ENCODE data around the gene XIAP.

XIAP gene

GRCh38 chrX:123909523-123909922, 49.7 kb downstream of the XIAP start:
- no peak overlapping the region for H3K4me2 ChIP-seq (ENCODE audit: low read depth, low read length)
- H3K9me2 ChIP-seq (replicated peaks; ENCODE audit: insufficient read depth, low read length) = no peaks in the 10 kb centered on the region
- H2AFZ ChIP-seq (ENCODE audit: low read length) = no peak overlapping the region
- DNase-seq = no peak
- no peaks in the 10 kb centered on the region for H4K20me1 ChIP-seq (ENCODE audit: insufficient read depth, low read length)
- H3K27me3 ChIP-seq (replicated peaks; ENCODE audit: insufficient read depth, low read length) = no peaks in the 10 kb centered on the region
- H3K4me1 ChIP-seq (ENCODE audit: low read length) = no peaks in the 10 kb centered on the region
- no peak overlapping the region for H3K4me3 ChIP-seq (ENCODE audit: low read length)
- no peaks in the 10 kb centered on the region for H3K36me3 ChIP-seq (replicated peaks; ENCODE audit: insufficient read depth, low read length)
- H3K79me2 ChIP-seq (ENCODE audit: low read length) = no peaks in the 10 kb centered on the region
- H3F3A ChIP-seq (ENCODE audit: insufficient read depth, low read length) = no peaks in the 10 kb centered on the region
- no peak overlapping the region for H3K9ac ChIP-seq (ENCODE audit: low read length)
- H3K9me3 ChIP-seq (replicated peaks; ENCODE audit: insufficient read depth, low read length) = no peaks in the 10 kb centered on the region
- no peak overlapping the region for H3K27ac ChIP-seq (ENCODE audit: low read length)
- TF ChIP-seq EZH2 (optimal IDR thresholded peaks at IDR 0.05; ENCODE audit: low read depth, low read length) (no peak), EZH2phosphoT487 (IDR thresholded peaks at IDR 0.05; ENCODE audit: low read length) (no peak), CTCF (IDR thresholded peaks at IDR 0.05; ENCODE audit: low read length) (no peak)

- Histone ChIP-seq H3K9ac (ENCODE audit: low read length) (no peak overlapping the region), H3K79me2 (ENCODE audit: low read length) (no peaks in the 10 kb centered on the region), H3K4me2 (ENCODE audit: low read depth, low read length) (no peak overlapping the region), H3K4me1 (ENCODE audit: low read length) (no peaks in the 10 kb centered on the region), H3K9me3 (replicated peaks; ENCODE audit: insufficient read depth, low read length) (no peaks in the 10 kb centered on the region), H3K27me3 (replicated peaks; ENCODE audit: insufficient read depth, low read length) (no peaks in the 10 kb centered on the region), H3F3A (ENCODE audit: insufficient read depth, low read length) (no peaks in the 10 kb centered on the region), H3K27ac (ENCODE audit: low read length) (no peak overlapping the region), H4K20me1 (ENCODE audit: insufficient read depth, low read length) (no peaks in the 10 kb centered on the region), H3K36me3 (replicated peaks; ENCODE audit: insufficient read depth, low read length) (no peaks in the 10 kb centered on the region), H3K4me3 (ENCODE audit: low read length) (no peak overlapping the region), H2AFZ (ENCODE audit: low read length) (no peak overlapping the region), H3K9me2 (replicated peaks; ENCODE audit: insufficient read depth, low read length) (no peaks in the 10 kb centered on the region)
- no peak for DNase-seq
- TF ChIP-seq EZH2 (optimal IDR thresholded peaks at IDR 0.05; ENCODE audit: low read depth, low read length) = no peak
- TF ChIP-seq CTCF (IDR thresholded peaks at IDR 0.05; ENCODE audit: low read length) = no peak
- no peak for TF ChIP-seq EZH2phosphoT487 (IDR thresholded peaks at IDR 0.05; ENCODE audit: low read length)
Observed at GRCh38 chrX:123917069-123917468, 57.2 kb downstream of the XIAP start.

- H3F3A ChIP-seq (ENCODE audit: insufficient read depth, low read length) = no peaks in the 10 kb centered on the region
- H4K20me1 ChIP-seq (ENCODE audit: insufficient read depth, low read length) = no peaks in the 10 kb centered on the region
- H3K4me1 ChIP-seq (ENCODE audit: low read length) = no peaks in the 10 kb centered on the region
- H3K4me2 ChIP-seq (ENCODE audit: low read depth, low read length) = no peak overlapping the region
- no peak overlapping the region for H3K4me3 ChIP-seq (ENCODE audit: low read length)
- no peak for DNase-seq
- H3K36me3 ChIP-seq (replicated peaks; ENCODE audit: insufficient read depth, low read length) = no peaks in the 10 kb centered on the region
- no peaks in the 10 kb centered on the region for H3K9me2 ChIP-seq (replicated peaks; ENCODE audit: insufficient read depth, low read length)
- H3K79me2 ChIP-seq (ENCODE audit: low read length) = no peaks in the 10 kb centered on the region
- no peak overlapping the region for H2AFZ ChIP-seq (ENCODE audit: low read length)
- no peak overlapping the region for H3K27ac ChIP-seq (ENCODE audit: low read length)
- H3K27me3 ChIP-seq (replicated peaks; ENCODE audit: insufficient read depth, low read length) = no peaks in the 10 kb centered on the region
- no peaks in the 10 kb centered on the region for H3K9me3 ChIP-seq (replicated peaks; ENCODE audit: insufficient read depth, low read length)
- no peak overlapping the region for H3K9ac ChIP-seq (ENCODE audit: low read length)
- TF ChIP-seq CTCF (IDR thresholded peaks at IDR 0.05; ENCODE audit: low read length) (no peak), EZH2 (optimal IDR thresholded peaks at IDR 0.05; ENCODE audit: low read depth, low read length) (no peak), EZH2phosphoT487 (IDR thresholded peaks at IDR 0.05; ENCODE audit: low read length) (no peak)
Observed at GRCh38 chrX:123918106-123918721, 58.4 kb downstream of the XIAP start.
